ENCODE results near the gene CCNDBP1.

DNA sequence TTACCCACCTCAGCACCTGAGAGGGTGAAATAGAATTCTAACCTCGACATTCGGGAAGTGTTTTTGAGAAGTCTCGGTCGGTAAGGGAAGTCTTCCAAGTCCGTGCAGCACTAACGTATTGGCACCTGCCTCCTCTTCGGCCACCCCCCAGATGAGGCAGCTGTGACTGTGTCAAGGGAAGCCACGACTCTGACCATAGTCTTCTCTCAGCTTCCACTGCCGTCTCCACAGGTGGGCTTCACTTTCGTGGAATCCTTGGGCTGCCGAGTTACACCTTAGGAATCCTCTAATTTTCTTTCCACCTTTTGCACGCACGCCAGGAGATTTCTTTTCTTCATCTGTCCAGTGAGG, 775 bp downstream of the CCNDBP1 start:
- TF ChIP-seq, protein P1, sequence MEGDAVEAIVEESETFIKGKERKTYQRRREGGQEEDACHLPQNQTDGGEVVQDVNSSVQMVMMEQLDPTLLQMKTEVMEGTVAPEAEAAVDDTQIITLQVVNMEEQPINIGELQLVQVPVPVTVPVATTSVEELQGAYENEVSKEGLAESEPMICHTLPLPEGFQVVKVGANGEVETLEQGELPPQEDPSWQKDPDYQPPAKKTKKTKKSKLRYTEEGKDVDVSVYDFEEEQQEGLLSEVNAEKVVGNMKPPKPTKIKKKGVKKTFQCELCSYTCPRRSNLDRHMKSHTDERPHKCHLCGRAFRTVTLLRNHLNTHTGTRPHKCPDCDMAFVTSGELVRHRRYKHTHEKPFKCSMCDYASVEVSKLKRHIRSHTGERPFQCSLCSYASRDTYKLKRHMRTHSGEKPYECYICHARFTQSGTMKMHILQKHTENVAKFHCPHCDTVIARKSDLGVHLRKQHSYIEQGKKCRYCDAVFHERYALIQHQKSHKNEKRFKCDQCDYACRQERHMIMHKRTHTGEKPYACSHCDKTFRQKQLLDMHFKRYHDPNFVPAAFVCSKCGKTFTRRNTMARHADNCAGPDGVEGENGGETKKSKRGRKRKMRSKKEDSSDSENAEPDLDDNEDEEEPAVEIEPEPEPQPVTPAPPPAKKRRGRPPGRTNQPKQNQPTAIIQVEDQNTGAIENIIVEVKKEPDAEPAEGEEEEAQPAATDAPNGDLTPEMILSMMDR (IDR thresholded peaks at IDR 0.05) = no peak
- no peak for TF ChIP-seq POLR2A (IDR thresholded peaks at IDR 0.05)

All from testis (tissue), 2 donors.